HepG2 (cell line): Measurements from ENCODE around the gene BEGAIN. TPM values are rescaled to one million over a fixed set of nuclear protein-coding genes. Genes with fewer than 3 reads are reported as not detected.

Experiments used
- ATAC-seq: fragments of 200-7000 bp; cut with Tn5 transposase; 3 replicates; pipeline ENCODE4 v1.9.1; 2020; ENCODE audit warnings: mild to moderate bottlenecking, moderate library complexity
- BruUV-seq: library from RNA; stranded (reverse); fragments of 400-500 nt; replicated peaks from 2 replicates; lab custom pipeline; 2021; lab: Mats Ljungman, UMichigan
- CTCF ChIA-PET: fragments of 300-600 bp; formaldehyde crosslinking; extraction: SDS; loops from one replicate; lab custom pipeline; 2021; ENCODE audit warnings: low total read pairs, inconsistent platforms, low intra/inter-chr PET ratio; lab: Yijun Ruan, JAX
- POLR2A ChIA-PET: fragments of 350-600 bp; sonication (Branson Sonifier 250); formaldehyde crosslinking; loops from one replicate; lab custom pipeline; 2020; ENCODE audit warnings: antibody characterized with exemption, inconsistent platforms; lab: Yijun Ruan, JAX
- DNase-seq: peaks from one replicate; pipeline ENCODE4 v3.0.0-alpha.2; 2015; ENCODE audit warnings: low spot score
- FAIRE-seq: peaks from 3 replicates; lab custom pipeline; 2011; peaks lifted over from hg19 to GRCh38; lab: Jason Lieb, UNC
- H2AFZ ChIP-seq: one replicate; pipeline ENCODE4 v1.6.1; 2011; ENCODE audit warnings: low read length, inconsistent platforms
- H3K27ac ChIP-seq: fragments of 300-600 bp; 3 replicates; pipeline ENCODE4 v1.8.0; 2011; ENCODE audit warnings: mixed run types, mild to moderate bottlenecking, mixed read lengths, low read length, inconsistent platforms; ENCODE audit not compliant: insufficient read depth; ENCODE audit errors: extremely low read length
- H3K27me3 ChIP-seq, 2 experiments: fragments of 200-600 bp in 1 of 2; 2 replicates in 1 of 2; 3 replicates in 1 of 2; pipeline versions ENCODE4 v1.6.0 to v1.8.0; 2011; ENCODE audit warnings: low read length in 2 of 2, mild to moderate bottlenecking in 2 of 2, moderate library complexity in 2 of 2, inconsistent platforms in 1 of 2; ENCODE audit not compliant: insufficient read depth in 2 of 2, control insufficient read depth in 1 of 2
- H3K36me3 ChIP-seq, 2 experiments: fragments of 200-600 bp in 1 of 2; replicated peaks in 1 of 2; 2 replicates in 1 of 2; 3 replicates in 1 of 2; pipeline versions ENCODE4 v1.5.1 to v1.8.0; 2011; ENCODE audit warnings: low read length in 2 of 2, inconsistent platforms in 1 of 2; ENCODE audit not compliant: insufficient read depth in 2 of 2, control insufficient read depth in 1 of 2
- H3K4me1 ChIP-seq: 2 replicates; pipeline ENCODE4 v1.5.1; 2012; ENCODE audit warnings: low read length, inconsistent platforms; ENCODE audit not compliant: insufficient read depth
- H3K4me2 ChIP-seq: 2 replicates; pipeline ENCODE4 v1.6.0; 2011; ENCODE audit warnings: low read depth, low read length, inconsistent platforms
- H3K4me3 ChIP-seq, 3 experiments: fragments of 200-600 bp in 1 of 3; sonication (generic), shearing (Covaris generic) in 1 of 3; replicated peaks in 1 of 3; 2 replicates each; pipeline ENCODE4 v1.5.1; 2011 to 2016; ENCODE audit warnings: low read length in 3 of 3, inconsistent platforms in 2 of 3, low read depth in 2 of 3, mild to moderate bottlenecking in 2 of 3, control low read depth in 1 of 3, mixed read lengths in 1 of 3; ENCODE audit not compliant: insufficient read depth in 1 of 3
- H3K79me2 ChIP-seq: one replicate; pipeline ENCODE4 v1.6.1; 2011; ENCODE audit warnings: low read length, inconsistent platforms; ENCODE audit not compliant: insufficient read depth
- H3K9ac ChIP-seq: 2 replicates; pipeline ENCODE4 v1.6.0; 2011; ENCODE audit warnings: mild to moderate bottlenecking, low read depth, low read length, inconsistent platforms; ENCODE audit not compliant: insufficient read depth
- H3K9me3 ChIP-seq: 2 replicates; pipeline ENCODE4 v1.5.1; 2012; ENCODE audit warnings: mild to moderate bottlenecking, low read length
- H4K20me1 ChIP-seq: 2 replicates; pipeline ENCODE4 v1.6.0; 2011; ENCODE audit warnings: inconsistent platforms, mild to moderate bottlenecking, low read length, moderate library complexity; ENCODE audit not compliant: insufficient read depth
- BRF2 ChIP-seq: sonication (generic); formaldehyde crosslinking; IDR thresholded peaks from 2 replicates; pipeline ENCODE4 v1.8.1; 2022; ENCODE audit warnings: mild to moderate bottlenecking, missing genetic modification reagents
- CEBPB ChIP-seq: IDR thresholded peaks from 2 replicates; pipeline ENCODE4 v1.6.1; 2011; ENCODE audit warnings: low read depth, low read length, improper control_type of control experiment, borderline replicate concordance
- CERS6 ChIP-seq: sonication (generic); formaldehyde crosslinking; IDR thresholded peaks from 2 replicates; pipeline ENCODE4 v1.5.0; 2020; ENCODE audit warnings: missing genetic modification reagents
- MBNL3 ChIP-seq: fragments of 250-450 bp; sonication (Bioruptor Pico); conservative IDR thresholded peaks from 2 replicates; pipeline ENCODE4 v1.8.0; 2022; ENCODE audit warnings: mild to moderate bottlenecking, inconsistent platforms
- RAD21 ChIP-seq: fragments of 450-650 bp; formaldehyde crosslinking; IDR thresholded peaks from 2 replicates; pipeline ENCODE4 v1.5.0; 2020; ENCODE audit warnings: mild to moderate bottlenecking
- ZNF562 ChIP-seq: sonication (generic); formaldehyde crosslinking; IDR thresholded peaks from 2 replicates; pipeline ENCODE4 v1.8.0; 2022; ENCODE audit warnings: missing genetic modification reagents, borderline replicate concordance
- ZNF674 ChIP-seq: sonication (generic); formaldehyde crosslinking; IDR thresholded peaks from 2 replicates; pipeline ENCODE4 v1.5.0; 2020; ENCODE audit warnings: low read depth, mild to moderate bottlenecking, missing genetic modification reagents
- WGBS: methylation state at CpG from one replicate; pipeline ENCODE4 v1.1.6; 2017; ENCODE audit warnings: low lambda C conversion rate; 5-methylcytosine and 5-hydroxymethylcytosine counted together
- in situ Hi-C: cut with HindIII; loops from 2 replicates; pipeline ENCODE4 v1.10.0; 2017; ENCODE audit warnings: low pct_unique_long_range_greater_than_20kb; ENCODE audit not compliant: extremely low pct_ligation_motif_present
- intact Hi-C: fragments of 100-400 bp; cut with micrococcal nuclease; formaldehyde crosslinking; loops from one replicate; pipeline ENCODE4 v1.10.0; 2022; ENCODE audit not compliant: unreplicated experiment
- polyA plus RNA-seq, 8 experiments: library from polyadenylated mRNA; depleted of rRNA in 3 of 8; stranded (reverse) in 7 of 8; unstranded in 1 of 8; fragments of >200 nt; fragmentation: Illumina TruSeq in 4 of 8; extraction: Trizol in 4 of 8; gene quantifications; 2 replicates each; pipeline versions ENCODE4 v1.2.1 to v1.2.3, GENCODE V29; 2011 to 2016; ENCODE audit warnings: low read depth in 4 of 8, missing spikeins in 1 of 8, mixed read lengths in 1 of 8; ENCODE audit not compliant: insufficient read depth in 1 of 8
- total RNA-seq, 5 experiments: library from RNA; depleted of rRNA; stranded (reverse); fragments of >200 nt; fragmentation: Illumina TruSeq; extraction: Trizol; gene quantifications; 2 replicates each; pipeline ENCODE4 v1.2.3, GENCODE V29; 2016; ENCODE audit warnings: low read depth in 1 of 5

The BEGAIN gene
- total and polyA plus RNA-seq, 2 of the 13 experiments (the other 11 are each of a cell fraction or from before 2014, with no cell fraction given) = not detected

- no peak overlapping the region for H3K9ac ChIP-seq
- 28% methylated on average over 17 of the region's 27 CpGs for WGBS
- BruUV-seq = no TSS peak
- no peak for FAIRE-seq
- no peak for DNase-seq
- no peak for ATAC-seq
- ChIA-PET POLR2A (no interaction called here), CTCF (no interaction called here)
- H3K79me2 ChIP-seq = no peaks in the 10 kb centered on the region
- no peaks in the 10 kb centered on the region for H4K20me1 ChIP-seq
- H3K4me2 ChIP-seq = no peak overlapping the region
- in situ Hi-C loops (no loop called here), intact Hi-C loops (no loop called here)
- no peak overlapping the region for H3K27ac ChIP-seq
- H3K27me3 ChIP-seq = peaks cover 23 to 88% of the 10 kb centered on the region in 2 experiments
- no peaks in the 10 kb centered on the region for H3K9me3 ChIP-seq
- H3K36me3 ChIP-seq = no peaks in the 10 kb centered on the region
- H2AFZ ChIP-seq = no peak overlapping the region
- no peak overlapping the region for H3K4me3 ChIP-seq
- H3K4me1 ChIP-seq = no peaks in the 10 kb centered on the region
- TF ChIP-seq ZNF674 (CRISPR knock-in tag) (no peak), CEBPB (no peak), MBNL3 (CRISPR knock-in tag) (no peak), BRF2 (CRISPR knock-in tag) (no peak), ZNF562 (CRISPR knock-in tag) (no peak), CERS6 (CRISPR knock-in tag) (no peak), RAD21 (CRISPR knock-in tag) (no peak)
Observed at GRCh38 chr14:100573757-100574641, 13.2 kb downstream of the BEGAIN start.
